H1 (cell line): ENCODE measurements around the gene LTA.

Source experiments
- EGR1 ChIP-seq: IDR thresholded peaks from 2 replicates; pipeline ENCODE4 v1.6.1; 2011; ENCODE audit warnings: low read depth, low read length, borderline replicate concordance
- EZH2 ChIP-seq: fragments of 200-600 bp; sonication (generic); IDR thresholded peaks from 2 replicates; pipeline ENCODE4 v1.7.1; 2012; ENCODE audit warnings: low read depth, mild to moderate bottlenecking, moderate library complexity, low read length, inconsistent platforms; ENCODE audit not compliant: severe bottlenecking
- JUN ChIP-seq: IDR thresholded peaks from 2 replicates; pipeline ENCODE4 v1.6.1; 2011; ENCODE audit warnings: low read depth, mild to moderate bottlenecking, improper control_type of control experiment, low read length
- PHF8 ChIP-seq: fragments of 200-600 bp; sonication (generic); conservative IDR thresholded peaks from 2 replicates; pipeline ENCODE4 v1.7.1; 2012; ENCODE audit warnings: low read depth, mild to moderate bottlenecking, inconsistent platforms, low read length, moderate library complexity
- POLR2A ChIP-seq, 2 experiments: IDR thresholded peaks; 1 replicate in 1 of 2; 2 replicates in 1 of 2; pipeline ENCODE4 v1.6.1; 2011; ENCODE audit warnings: low read depth in 2 of 2, low read length in 2 of 2, mild to moderate bottlenecking in 2 of 2; ENCODE audit errors: control extremely low read depth in 1 of 2
- RAD21 ChIP-seq, 2 experiments: IDR thresholded peaks in 1 of 2; conservative IDR thresholded peaks in 1 of 2; 2 replicates each; pipeline ENCODE4 v1.6.1; 2011; ENCODE audit warnings: low read depth in 2 of 2, low read length in 2 of 2, improper control_type of control experiment in 1 of 2, inconsistent platforms in 1 of 2, mild to moderate bottlenecking in 1 of 2, moderate library complexity in 1 of 2
- TF ChIP-seq, protein P1 (sequence below), 3 experiments: IDR thresholded peaks; 1 replicate in 2 of 3; 2 replicates in 1 of 3; pipeline versions ENCODE4 v1.5.1 to v1.6.1; 2011; ENCODE audit warnings: low read length in 3 of 3, mild to moderate bottlenecking in 3 of 3, inconsistent platforms in 2 of 3, low read depth in 1 of 3, moderate library complexity in 1 of 3; ENCODE audit not compliant: insufficient read depth in 1 of 3; ENCODE audit errors: control extremely low read depth in 1 of 3

DNA sequence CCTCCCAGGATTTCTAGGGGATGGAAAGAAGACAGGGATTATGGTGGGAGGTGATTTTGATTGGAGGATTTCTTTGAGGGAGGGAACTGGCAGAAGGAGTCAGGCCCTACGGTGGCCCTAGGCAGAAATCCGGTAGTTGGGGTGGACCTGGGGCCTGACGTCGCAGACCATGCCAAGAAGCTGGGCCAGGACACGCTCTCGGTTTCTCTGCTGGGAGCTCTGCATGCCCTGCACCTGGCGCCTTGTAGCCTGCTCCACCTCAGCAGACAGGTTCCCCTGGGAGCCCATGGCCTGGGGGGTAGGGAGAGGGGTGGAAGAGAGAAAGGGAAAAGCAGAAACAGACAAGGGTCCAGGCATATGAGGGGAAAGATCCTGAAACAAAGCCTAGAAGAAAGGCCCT lies 26.8 kb upstream of the LTA start:
- TF ChIP-seq POLR2A (IDR thresholded peaks at IDR 0.05; ENCODE audit: control extremely low read depth in 1 of 2, low read depth in 2 of 2, low read length in 2 of 2) (no peak), JUN (no peak), PHF8 (no peak), EZH2 (no peak), EGR1 (no peak), RAD21 (IDR thresholded peaks at IDR 0.05 in 1 of 2, conservative IDR thresholded peaks at IDR 0.05 in 1 of 2; ENCODE audit: low read depth in 2 of 2, low read length in 2 of 2) (no peak)
- TF ChIP-seq, protein P1, sequence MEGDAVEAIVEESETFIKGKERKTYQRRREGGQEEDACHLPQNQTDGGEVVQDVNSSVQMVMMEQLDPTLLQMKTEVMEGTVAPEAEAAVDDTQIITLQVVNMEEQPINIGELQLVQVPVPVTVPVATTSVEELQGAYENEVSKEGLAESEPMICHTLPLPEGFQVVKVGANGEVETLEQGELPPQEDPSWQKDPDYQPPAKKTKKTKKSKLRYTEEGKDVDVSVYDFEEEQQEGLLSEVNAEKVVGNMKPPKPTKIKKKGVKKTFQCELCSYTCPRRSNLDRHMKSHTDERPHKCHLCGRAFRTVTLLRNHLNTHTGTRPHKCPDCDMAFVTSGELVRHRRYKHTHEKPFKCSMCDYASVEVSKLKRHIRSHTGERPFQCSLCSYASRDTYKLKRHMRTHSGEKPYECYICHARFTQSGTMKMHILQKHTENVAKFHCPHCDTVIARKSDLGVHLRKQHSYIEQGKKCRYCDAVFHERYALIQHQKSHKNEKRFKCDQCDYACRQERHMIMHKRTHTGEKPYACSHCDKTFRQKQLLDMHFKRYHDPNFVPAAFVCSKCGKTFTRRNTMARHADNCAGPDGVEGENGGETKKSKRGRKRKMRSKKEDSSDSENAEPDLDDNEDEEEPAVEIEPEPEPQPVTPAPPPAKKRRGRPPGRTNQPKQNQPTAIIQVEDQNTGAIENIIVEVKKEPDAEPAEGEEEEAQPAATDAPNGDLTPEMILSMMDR (IDR thresholded peaks at IDR 0.05; ENCODE audit: control extremely low read depth in 1 of 3, insufficient read depth in 1 of 3, low read depth in 1 of 3, low read length in 3 of 3), result no peak
